Mucosa of rectum (tissue), 2 donors: ENCODE measurements around the gene FBXO42.
A peak's percentile ranks its signal among the peaks of the same experiment; 100 is the strongest.

ENCODE experiments used
- H3K27ac ChIP-seq, 2 donors: one replicate each; pipeline ENCODE4 v1.7.0; 2013; ENCODE audit warnings: inconsistent platforms in 2 of 2, low read depth in 2 of 2, low read length in 2 of 2
- H3K27me3 ChIP-seq, 2 donors: one replicate each; pipeline ENCODE4 v1.7.0; 2013; ENCODE audit warnings: low read length in 2 of 2; ENCODE audit not compliant: control insufficient read depth in 2 of 2, insufficient read depth in 2 of 2
- H3K36me3 ChIP-seq, 2 donors: one replicate each; pipeline ENCODE4 v1.7.0; 2013; ENCODE audit warnings: low read length in 2 of 2; ENCODE audit not compliant: control insufficient read depth in 2 of 2, insufficient read depth in 2 of 2
- H3K4me1 ChIP-seq, 2 donors: one replicate each; pipeline ENCODE4 v1.7.0; 2013; ENCODE audit warnings: low read length in 2 of 2, mild to moderate bottlenecking in 1 of 2; ENCODE audit not compliant: control insufficient read depth in 2 of 2, insufficient read depth in 2 of 2
- H3K4me3 ChIP-seq, 2 donors: one replicate each; pipeline ENCODE4 v1.7.0; 2013; ENCODE audit warnings: low read length in 2 of 2
- H3K9ac ChIP-seq, 2 donors: one replicate each; pipeline ENCODE4 v1.7.0; 2013; ENCODE audit warnings: low read length in 2 of 2, low read depth in 1 of 2, mild to moderate bottlenecking in 1 of 2
- H3K9me3 ChIP-seq, 2 donors: one replicate each; pipeline ENCODE4 v1.7.0; 2013; ENCODE audit warnings: low read length in 2 of 2; ENCODE audit not compliant: control insufficient read depth in 2 of 2
- donor health status: healthy.
- donor health status: Normal muscosa, but diverticular disease.

Gene FBXO42

GRCh38 chr1:16213013-16213412, 139.3 kb downstream of the FBXO42 start:
- H3K27me3 ChIP-seq: no peaks in the 10 kb centered on the region
- no peak overlapping the region for H3K27ac ChIP-seq
- H3K4me3 ChIP-seq: no peak overlapping the region
- no peak overlapping the region for H3K9ac ChIP-seq
- H3K4me1 ChIP-seq: peaks cover 19 to 20% of the 10 kb centered on the region in 2 donors
- no peaks in the 10 kb centered on the region for H3K9me3 ChIP-seq
- no peaks in the 10 kb centered on the region for H3K36me3 ChIP-seq

DNA sequence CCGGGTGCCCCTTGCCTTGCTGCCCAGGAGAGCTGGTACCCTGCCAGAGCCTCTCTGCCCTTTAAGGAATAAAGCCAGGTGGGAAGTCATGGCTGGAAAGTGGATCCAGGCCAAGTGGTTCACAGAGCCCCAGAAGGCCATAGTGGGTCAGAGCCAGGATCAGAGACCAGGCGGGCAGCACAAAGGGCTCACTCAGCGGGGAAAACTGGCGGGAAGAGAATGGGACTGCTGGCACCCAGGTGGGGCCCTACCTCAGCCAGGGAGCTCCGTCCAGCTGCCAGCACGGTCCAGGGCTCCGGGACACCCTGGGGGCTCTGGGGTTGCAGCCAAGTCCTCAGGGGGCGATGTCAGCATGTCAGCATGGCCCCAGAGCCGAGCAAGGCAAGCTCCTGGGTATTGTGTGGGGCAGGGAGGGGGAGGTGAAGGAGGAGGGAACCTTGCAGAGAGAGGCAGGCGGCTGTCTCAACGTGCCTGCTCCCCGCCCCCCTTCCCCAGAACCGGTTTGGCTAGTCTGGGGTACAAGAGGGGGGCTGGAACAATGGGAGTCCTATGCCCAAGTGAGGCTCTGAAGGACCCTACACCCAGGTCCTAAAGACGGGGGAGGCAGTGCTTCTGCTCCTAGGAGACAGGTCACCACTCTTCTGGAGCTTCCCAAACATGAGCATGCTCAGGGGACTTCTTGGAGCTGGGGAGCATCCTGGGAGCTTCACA, 139.9 kb downstream of the FBXO42 start, which contains the start of gene ARHGEF19:
Gene ARHGEF19, minus strand, starts transcription at position 402 of the 711 bp plus-strand sequence. CDS start 3,598 bp downstream, outside the sequence.
- Histone ChIP-seq H3K9me3 (no peaks in the 10 kb centered on the region), H3K4me1 (peaks cover 17% of the 10 kb centered on the region in 2 donors), H3K4me3 (no peak within 1 kb of the TSS), H3K36me3 (no peaks in the 10 kb centered on the region), H3K9ac (peak within 1 kb of the TSS in 1 of 2 donors; percentile 34), H3K27ac (no peak within 1 kb of the TSS), H3K27me3 (no peaks in the 10 kb centered on the region)

DNA sequence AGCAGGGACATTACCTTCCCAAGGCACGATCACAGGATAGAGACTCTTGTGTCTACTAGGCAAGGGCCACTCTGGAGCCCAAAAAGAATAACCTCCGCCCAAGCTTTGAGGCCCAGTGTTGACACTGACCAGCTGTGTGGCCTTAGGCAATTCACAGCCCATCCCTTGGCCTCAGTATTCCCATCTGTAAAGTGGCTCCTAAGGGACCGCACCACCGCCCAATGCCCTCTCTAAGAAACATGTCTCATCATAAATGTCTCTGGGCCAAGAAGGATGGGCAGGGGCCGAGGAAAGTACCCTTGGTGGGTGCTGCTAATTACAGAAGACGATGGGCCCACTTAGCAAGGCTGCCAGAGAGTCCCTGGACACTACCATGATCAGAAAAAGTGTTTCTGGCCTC, 140.5 kb downstream of the FBXO42 start:
- no peaks in the 10 kb centered on the region for H3K27me3 ChIP-seq
- H3K9ac ChIP-seq: peak overlapping the region in 1 of 2 donors; percentile 34
- H3K36me3 ChIP-seq: no peaks in the 10 kb centered on the region
- no peak overlapping the region for H3K4me3 ChIP-seq
- peaks cover 17 to 19% of the 10 kb centered on the region in 2 donors for H3K4me1 ChIP-seq
- H3K27ac ChIP-seq: no peak overlapping the region
- no peaks in the 10 kb centered on the region for H3K9me3 ChIP-seq

GRCh38 chr1:16210581-16210980, 141.7 kb downstream of the FBXO42 start:
- H3K4me1 ChIP-seq: peaks cover 10 to 16% of the 10 kb centered on the region in 2 donors
- H3K36me3 ChIP-seq: no peaks in the 10 kb centered on the region
- no peaks in the 10 kb centered on the region for H3K9me3 ChIP-seq
- no peaks in the 10 kb centered on the region for H3K27me3 ChIP-seq
- no peak overlapping the region for H3K9ac ChIP-seq
- no peak overlapping the region for H3K27ac ChIP-seq
- no peak overlapping the region for H3K4me3 ChIP-seq

DNA sequence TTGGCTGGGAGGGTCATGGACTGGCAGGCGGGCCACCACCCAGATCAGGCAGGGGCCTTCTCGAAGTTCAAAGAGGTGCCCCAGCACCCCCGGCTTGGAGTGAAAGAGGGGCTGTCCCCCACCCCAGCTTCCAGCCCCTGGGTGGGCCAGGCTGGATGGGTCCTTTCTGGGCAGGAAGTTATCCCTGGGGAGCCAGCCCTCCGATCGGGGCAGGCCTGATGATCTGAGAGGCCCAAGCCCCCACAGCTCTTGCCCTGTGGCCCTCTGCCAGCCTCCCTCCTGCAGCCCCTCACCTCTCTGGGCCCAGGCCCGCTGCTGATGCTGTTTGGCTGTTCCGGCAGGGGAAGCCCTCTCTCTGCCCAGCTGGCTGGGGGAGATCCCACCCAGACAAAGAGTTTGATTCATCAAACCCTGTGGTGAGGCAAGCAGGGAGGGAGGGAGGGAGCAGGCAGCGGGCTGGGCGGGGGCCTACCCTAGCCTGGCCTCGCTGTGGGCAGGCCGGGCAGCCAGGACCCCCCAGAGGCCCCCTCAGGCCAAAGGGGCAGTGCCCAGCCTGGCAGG, 142.4 kb downstream of the FBXO42 start:
- Histone ChIP-seq H3K36me3 (no peaks in the 10 kb centered on the region), H3K9me3 (no peaks in the 10 kb centered on the region), H3K27ac (no peak overlapping the region), H3K4me1 (peaks cover 10 to 16% of the 10 kb centered on the region in 2 donors), H3K4me3 (no peak overlapping the region), H3K9ac (no peak overlapping the region), H3K27me3 (no peaks in the 10 kb centered on the region)

- H3K4me3 ChIP-seq: no peak overlapping the region
These were observed 143.0 kb downstream of the FBXO42 start for GRCh38 chr1:16209132-16209846.

DNA sequence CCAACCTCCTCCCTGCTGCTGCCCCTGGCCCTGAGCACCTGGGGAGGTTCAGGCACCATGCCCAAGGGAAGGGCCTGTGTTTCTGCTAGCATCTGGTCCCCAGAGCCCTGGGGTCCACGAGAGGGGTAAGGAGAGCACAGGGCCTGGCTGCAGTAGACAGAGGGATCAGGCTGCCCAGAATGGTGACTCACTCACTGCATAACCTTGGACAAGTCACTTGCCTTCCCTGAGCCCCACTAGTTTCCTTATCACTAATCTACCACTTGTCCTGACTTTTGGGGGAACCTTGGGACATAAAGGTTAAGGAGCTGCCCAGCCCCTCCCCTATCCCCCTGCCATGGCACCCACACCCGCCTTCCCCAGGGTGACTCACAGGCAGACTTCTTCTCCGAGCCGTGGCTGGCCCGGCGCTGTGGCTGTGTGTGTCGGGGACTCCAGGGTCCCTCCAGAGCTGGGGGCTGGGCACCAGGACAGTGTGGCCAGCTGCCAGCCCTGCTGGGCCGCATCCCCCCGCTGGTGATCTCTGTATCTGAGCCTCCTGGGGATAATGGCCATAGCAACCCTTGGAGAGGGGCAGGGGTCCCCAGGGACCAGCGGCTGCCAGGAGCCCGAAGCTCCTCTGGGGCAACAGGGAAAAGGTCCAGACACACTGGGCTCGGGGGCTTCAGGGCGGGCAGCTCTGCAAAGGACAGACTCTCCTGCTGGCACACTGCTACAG, 143.9 kb downstream of the FBXO42 start:
- H3K9me3 ChIP-seq: no peaks in the 10 kb centered on the region
- peaks cover 10 to 16% of the 10 kb centered on the region in 2 donors for H3K4me1 ChIP-seq
- H3K9ac ChIP-seq: no peak overlapping the region
- peaks cover 0 to 8% of the 10 kb centered on the region in 2 donors for H3K36me3 ChIP-seq
- H3K27ac ChIP-seq: no peak overlapping the region
- H3K4me3 ChIP-seq: no peak overlapping the region
- H3K27me3 ChIP-seq: no peaks in the 10 kb centered on the region

More at GRCh38 chr1:16209132-16209846, 143.0 kb downstream of the FBXO42 start:
- no peak overlapping the region for H3K9ac ChIP-seq
- H3K27ac ChIP-seq: no peak overlapping the region
- H3K27me3 ChIP-seq: no peaks in the 10 kb centered on the region
- H3K36me3 ChIP-seq: peaks cover 0 to under 1% of the 10 kb centered on the region in 2 donors
- no peaks in the 10 kb centered on the region for H3K9me3 ChIP-seq
- peaks cover 10 to 16% of the 10 kb centered on the region in 2 donors for H3K4me1 ChIP-seq

- Histone ChIP-seq H3K27me3 (no peaks in the 10 kb centered on the region), H3K4me1 (peaks cover 10 to 16% of the 10 kb centered on the region in 2 donors), H3K4me3 (peak overlapping the region; percentile 63 to 78), H3K9ac (peak overlapping the region; percentile 74 to 80), H3K36me3 (peaks cover 0 to 8% of the 10 kb centered on the region in 2 donors), H3K27ac (peak overlapping the region; percentile 96), H3K9me3 (no peaks in the 10 kb centered on the region)
These were observed 144.7 kb downstream of the FBXO42 start for GRCh38 chr1:16207318-16208269.
